ENCODE data around the gene SOX2.
A peak's percentile ranks its signal among the peaks of the same experiment; 100 is the strongest.

The SOX2 gene

DNA sequence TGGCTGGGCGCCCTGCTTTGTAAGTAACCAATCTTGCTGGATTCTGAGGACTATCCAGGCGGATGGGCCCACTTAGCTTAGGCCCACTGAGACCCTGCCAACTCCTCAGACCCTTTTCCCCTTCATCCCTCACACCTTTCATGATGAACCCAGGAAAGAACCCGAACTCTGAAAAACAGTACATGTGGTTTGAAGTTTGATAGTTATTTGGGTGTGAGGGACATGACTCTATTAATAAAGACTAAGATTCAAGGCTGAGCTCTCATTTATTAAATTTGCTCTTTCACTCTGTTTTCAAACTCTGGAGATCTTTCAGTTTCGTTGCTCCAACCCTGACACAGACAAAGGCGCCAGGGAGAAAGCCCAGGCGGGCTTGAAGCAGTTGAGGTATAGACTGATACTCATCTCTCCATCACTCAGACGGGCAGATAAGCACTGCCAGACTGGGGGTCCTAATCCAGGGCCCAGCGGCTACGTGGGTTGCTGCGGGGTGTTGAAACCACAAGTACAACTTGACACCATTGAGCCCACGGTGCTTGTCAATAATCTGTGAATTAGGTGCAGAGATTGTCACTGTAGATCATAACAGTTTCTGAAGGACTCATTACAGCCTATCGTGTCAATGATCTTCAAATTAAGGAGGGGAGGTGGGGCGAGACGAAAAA, 7.2 kb upstream of the SOX2 start:
- FAIRE-seq (no peak), DNase-seq (ENCODE audit: insufficient read length, low spot score) (no peak)

DNA sequence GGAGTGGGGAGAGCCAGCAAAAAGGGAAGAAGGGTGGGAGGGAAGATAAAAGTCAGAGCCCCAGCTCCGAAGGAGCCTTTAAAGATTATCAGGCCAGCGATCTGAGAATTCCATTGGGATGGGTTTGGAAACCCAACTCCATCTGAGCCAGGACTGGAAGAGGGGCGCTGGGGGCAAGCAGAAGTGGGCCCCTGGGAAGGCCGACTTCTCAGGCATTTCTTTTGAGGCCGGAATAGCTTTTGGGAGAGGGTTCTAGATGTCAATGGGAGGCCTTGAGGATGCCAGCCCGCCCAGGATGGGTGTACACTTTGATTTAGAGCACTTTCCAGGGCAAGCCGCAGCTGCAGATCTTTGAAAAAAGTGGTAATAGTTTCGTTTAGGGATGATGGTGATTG, 6.6 kb upstream of the SOX2 start:
- DNase-seq (ENCODE audit: insufficient read length, low spot score) (no peak), FAIRE-seq (no peak)

GRCh38 chr3:181707980-181708379, 3.7 kb upstream of the SOX2 start:
- DNase-seq (ENCODE audit: insufficient read length, low spot score): no peak
- no peak for FAIRE-seq

GRCh38 chr3:181709537-181710279, 2.0 kb upstream of the SOX2 start:
- FAIRE-seq (peak; percentile 57), DNase-seq (ENCODE audit: insufficient read length, low spot score) (peak; percentile 52)

GRCh38 chr3:181710345-181711291, 1.1 kb upstream of the SOX2 start:
- DNase-seq (ENCODE audit: insufficient read length, low spot score): no peak
- FAIRE-seq: no peak

DNA sequence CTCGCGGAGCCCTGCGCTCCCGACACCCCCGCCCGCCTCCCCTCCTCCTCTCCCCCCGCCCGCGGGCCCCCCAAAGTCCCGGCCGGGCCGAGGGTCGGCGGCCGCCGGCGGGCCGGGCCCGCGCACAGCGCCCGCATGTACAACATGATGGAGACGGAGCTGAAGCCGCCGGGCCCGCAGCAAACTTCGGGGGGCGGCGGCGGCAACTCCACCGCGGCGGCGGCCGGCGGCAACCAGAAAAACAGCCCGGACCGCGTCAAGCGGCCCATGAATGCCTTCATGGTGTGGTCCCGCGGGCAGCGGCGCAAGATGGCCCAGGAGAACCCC, 464 bp downstream of the SOX2 start:
- FAIRE-seq: no peak
- no peak for DNase-seq (ENCODE audit: insufficient read length, low spot score)

DNA sequence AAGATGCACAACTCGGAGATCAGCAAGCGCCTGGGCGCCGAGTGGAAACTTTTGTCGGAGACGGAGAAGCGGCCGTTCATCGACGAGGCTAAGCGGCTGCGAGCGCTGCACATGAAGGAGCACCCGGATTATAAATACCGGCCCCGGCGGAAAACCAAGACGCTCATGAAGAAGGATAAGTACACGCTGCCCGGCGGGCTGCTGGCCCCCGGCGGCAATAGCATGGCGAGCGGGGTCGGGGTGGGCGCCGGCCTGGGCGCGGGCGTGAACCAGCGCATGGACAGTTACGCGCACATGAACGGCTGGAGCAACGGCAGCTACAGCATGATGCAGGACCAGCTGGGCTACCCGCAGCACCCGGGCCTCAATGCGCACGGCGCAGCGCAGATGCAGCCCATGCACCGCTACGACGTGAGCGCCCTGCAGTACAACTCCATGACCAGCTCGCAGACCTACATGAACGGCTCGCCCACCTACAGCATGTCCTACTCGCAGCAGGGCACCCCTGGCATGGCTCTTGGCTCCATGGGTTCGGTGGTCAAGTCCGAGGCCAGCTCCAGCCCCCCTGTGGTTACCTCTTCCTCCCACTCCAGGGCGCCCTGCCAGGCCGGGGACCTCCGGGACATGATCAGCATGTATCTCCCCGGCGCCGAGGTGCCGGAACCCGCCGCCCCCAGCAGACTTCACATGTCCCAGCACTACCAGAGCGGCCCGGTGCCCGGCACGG, 991 bp downstream of the SOX2 start:
- FAIRE-seq (no peak), DNase-seq (ENCODE audit: insufficient read length, low spot score) (no peak)

GRCh38 chr3:181713280-181713647, 1.5 kb downstream of the SOX2 start:
- FAIRE-seq: no peak
- DNase-seq (ENCODE audit: insufficient read length, low spot score): no peak

- no peak for FAIRE-seq
Measured at GRCh38 chr3:181713676-181714612, 2.2 kb downstream of the SOX2 start.

GRCh38 chr3:181715571-181716340, 4.0 kb downstream of the SOX2 start:
- FAIRE-seq (no peak), DNase-seq (ENCODE audit: insufficient read length, low spot score) (no peak)

More at GRCh38 chr3:181713676-181714612, 2.2 kb downstream of the SOX2 start:
- no peak for DNase-seq (ENCODE audit: insufficient read length, low spot score)

DNA sequence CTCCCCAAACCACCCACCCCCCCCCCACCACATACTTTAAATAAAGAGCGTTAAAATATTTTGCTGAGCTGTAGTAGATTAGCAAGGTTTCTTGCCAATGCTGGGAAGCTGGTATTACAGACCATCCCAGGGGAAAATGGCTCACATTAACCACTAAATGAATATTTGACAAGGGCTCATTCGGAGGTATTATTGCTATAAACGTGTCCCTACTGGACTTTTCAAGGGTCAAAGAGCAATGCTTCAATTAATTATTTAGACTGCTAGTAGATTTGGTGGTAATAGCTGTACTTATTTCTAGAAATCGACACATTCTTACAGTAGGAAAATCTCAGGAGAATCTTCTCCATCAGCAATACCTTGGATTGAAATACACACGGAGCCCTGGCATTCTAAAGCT, 5.2 kb downstream of the SOX2 start:
- FAIRE-seq (no peak), DNase-seq (ENCODE audit: insufficient read length, low spot score) (no peak)

GRCh38 chr3:181717549-181718171, 5.9 kb downstream of the SOX2 start:
- FAIRE-seq (no peak), DNase-seq (ENCODE audit: insufficient read length, low spot score) (no peak)

- DNase-seq (ENCODE audit: insufficient read length, low spot score): no peak
- no peak for FAIRE-seq
Measured at GRCh38 chr3:181718369-181718768, 6.6 kb downstream of the SOX2 start.

DNA sequence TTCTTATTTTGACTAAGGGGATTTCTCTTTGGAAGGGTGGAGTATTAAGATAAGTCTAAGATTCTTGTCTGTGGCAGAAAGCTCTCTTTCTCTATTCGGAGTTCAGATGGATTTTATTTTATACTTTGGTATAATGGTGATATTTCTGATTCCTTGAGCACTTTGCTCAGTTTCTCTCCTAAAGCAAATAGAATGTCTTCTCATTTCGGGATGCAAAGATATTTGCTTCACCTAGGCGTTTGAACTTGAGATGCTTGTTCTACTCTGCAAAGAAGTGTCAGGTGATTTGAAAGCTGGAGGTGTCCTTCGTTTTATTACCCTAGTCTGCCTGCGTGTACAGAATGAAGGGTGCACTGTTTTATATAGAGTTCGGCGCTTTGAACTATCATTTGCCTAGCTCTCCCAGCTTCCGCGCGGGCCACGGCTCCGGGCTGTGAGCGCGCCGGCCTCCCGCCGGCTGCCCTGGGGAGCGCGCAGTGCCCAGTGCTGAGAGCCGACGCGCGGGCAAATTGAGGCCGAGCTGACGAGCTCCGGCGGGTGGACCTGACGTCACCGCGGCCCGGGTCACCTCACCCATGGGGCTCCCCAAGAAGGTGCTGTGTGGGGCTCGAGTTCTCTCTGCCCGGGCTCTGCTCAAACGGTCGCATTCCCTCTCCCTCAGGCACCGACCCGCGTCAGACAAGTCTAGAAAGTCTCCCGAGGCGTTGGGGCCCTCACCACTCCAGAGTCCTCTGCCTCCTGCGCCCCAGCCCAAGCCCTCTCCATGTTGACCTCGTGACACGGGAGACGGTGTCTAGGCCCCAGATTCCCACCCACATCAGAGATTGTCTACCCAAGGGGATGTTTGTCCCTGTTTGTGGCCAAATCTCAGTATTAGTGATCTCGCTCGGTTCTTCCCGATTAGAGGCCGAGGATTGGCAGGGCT, 7.5 kb downstream of the SOX2 start:
- no peak for FAIRE-seq

GRCh38 chr3:181719991-181720680, 8.4 kb downstream of the SOX2 start:
- DNase-seq (ENCODE audit: insufficient read length, low spot score): no peak
- no peak for FAIRE-seq

More for the DNA sequence above, 7.5 kb downstream of the SOX2 start:
- DNase-seq (ENCODE audit: insufficient read length, low spot score): no peak

GRCh38 chr3:181721046-181721875, 9.5 kb downstream of the SOX2 start:
- FAIRE-seq: no peak

More at GRCh38 chr3:181721046-181721875, 9.5 kb downstream of the SOX2 start:
- DNase-seq (ENCODE audit: insufficient read length, low spot score): no peak
